Measurements from ENCODE around the gene PGAP3. TPM values are rescaled to one million over a fixed set of nuclear protein-coding genes. Genes with fewer than 3 reads are reported as not detected.

The PGAP3 gene
- total RNA-seq, 6 donors from 2014 or later: 15.2 to 64.0 (median 27.9) TPM

DNA sequence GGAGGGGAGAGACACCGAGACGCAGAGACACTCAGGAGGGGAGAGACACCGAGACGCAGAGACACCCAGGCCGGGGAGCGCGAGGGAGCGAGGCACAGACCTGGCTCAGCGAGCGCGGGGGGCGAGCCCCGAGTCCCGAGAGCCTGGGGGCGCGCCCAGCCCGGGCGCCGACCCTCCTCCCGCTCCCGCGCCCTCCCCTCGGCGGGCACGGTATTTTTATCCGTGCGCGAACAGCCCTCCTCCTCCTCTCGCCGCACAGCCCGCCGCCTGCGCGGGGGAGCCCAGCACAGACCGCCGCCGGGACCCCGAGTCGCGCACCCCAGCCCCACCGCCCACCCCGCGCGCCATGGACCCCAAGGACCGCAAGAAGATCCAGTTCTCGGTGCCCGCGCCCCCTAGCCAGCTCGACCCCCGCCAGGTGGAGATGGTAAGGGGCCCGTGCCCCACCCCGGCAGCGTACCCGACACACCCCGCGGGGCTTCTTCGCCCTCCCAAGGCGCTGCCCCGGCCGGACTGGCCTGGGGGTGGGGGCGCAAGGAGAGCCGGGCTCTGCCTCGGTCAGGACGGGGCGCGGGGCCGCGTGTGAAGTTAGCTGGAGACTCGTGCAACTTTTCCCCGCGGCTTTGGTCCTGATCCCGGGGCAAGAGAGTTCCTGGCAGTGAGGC lies 60.7 kb downstream of the PGAP3 start:
- Histone ChIP-seq H3K27me3 (peaks cover 4 to 17% (median 14%) of the 10 kb centered on the region in 4 donors), H3K36me3 (no peaks in the 10 kb centered on the region), H3K4me1 (peaks cover 11 to 45% (median 32%) of the 10 kb centered on the region in 4 donors), H3K4me3 (peak overlapping the region in 3 of 4 donors; percentile 43 to 53 (median 44)), H3K27ac (peak overlapping the region in 3 of 4 donors; percentile 3 to 77 (median 70)), H3K9me3 (no peaks in the 10 kb centered on the region)
- ATAC-seq (ENCODE audit: low FRiP score in 2 of 2) (no peak), DNase-seq (peak in 1 of 2 donors; percentile 84)
- WGBS, 2 donors: 3 to 14% methylated on average over 15 to 33 of the region's 72 CpGs
- no peak for TF ChIP-seq POLR2AphosphoS5 (IDR thresholded peaks at IDR 0.05)
- TF ChIP-seq, protein P1, sequence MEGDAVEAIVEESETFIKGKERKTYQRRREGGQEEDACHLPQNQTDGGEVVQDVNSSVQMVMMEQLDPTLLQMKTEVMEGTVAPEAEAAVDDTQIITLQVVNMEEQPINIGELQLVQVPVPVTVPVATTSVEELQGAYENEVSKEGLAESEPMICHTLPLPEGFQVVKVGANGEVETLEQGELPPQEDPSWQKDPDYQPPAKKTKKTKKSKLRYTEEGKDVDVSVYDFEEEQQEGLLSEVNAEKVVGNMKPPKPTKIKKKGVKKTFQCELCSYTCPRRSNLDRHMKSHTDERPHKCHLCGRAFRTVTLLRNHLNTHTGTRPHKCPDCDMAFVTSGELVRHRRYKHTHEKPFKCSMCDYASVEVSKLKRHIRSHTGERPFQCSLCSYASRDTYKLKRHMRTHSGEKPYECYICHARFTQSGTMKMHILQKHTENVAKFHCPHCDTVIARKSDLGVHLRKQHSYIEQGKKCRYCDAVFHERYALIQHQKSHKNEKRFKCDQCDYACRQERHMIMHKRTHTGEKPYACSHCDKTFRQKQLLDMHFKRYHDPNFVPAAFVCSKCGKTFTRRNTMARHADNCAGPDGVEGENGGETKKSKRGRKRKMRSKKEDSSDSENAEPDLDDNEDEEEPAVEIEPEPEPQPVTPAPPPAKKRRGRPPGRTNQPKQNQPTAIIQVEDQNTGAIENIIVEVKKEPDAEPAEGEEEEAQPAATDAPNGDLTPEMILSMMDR (IDR thresholded peaks at IDR 0.05): no peak
- TF ChIP-seq EP300 (IDR thresholded peaks at IDR 0.05): no peak
- peak in 1 of 4 donors; percentile 6 for TF ChIP-seq POLR2A (IDR thresholded peaks at IDR 0.05)

DNA sequence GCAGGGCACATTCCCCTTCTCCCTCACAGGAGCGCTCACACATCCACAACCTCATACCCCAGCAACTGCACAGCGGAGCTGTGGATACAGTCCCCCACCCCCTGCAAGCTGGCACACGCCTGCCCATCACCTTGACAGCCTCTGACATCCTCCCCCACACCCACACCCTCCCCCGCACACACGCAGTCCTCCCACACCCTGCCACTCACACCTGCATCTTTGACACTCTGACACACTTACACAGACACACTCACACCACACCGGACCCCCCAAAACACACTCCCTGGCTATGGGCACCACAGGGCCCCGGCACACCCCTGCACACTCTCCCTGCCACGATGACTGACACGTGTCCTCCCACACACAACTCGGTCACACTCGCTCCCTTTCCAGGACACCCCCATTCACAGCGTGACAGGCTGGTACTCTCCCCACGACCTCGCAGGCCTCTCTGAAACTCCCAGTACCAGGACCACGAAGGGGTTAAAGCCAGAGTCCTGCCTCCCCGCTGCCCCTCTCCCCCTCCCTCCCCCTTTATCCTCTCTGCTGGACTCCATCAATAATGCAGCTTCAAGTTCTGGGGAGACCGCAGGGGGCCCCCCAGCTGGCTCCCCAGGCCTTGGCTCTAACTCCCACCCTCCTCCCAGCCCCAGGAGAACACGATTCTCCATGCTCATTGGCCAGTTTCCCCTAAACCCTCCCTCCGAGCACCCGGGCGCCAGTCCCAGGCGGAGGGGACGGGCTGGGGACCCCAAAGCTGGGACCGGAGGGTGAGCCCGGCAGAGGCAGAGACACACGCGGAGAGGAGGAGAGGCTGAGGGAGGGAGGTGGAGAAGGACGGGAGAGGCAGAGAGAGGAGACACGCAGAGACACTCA lies 61.4 kb downstream of the PGAP3 start, which contains the start of gene PPP1R1B:
Gene PPP1R1B (plus strand): TSS at position 782 of the 876 bp plus-strand sequence. CDS start 441 bp downstream, outside the sequence.
- ATAC-seq (ENCODE audit: low FRiP score in 2 of 2) (no peak), DNase-seq (no peak)
- peaks cover 11 to 48% (median 31%) of the 10 kb centered on the region in 4 donors for H3K4me1 ChIP-seq
- WGBS, 2 donors: 22 to 29% methylated on average over 24 to 28 of the region's 29 CpGs
- H3K9me3 ChIP-seq: no peaks in the 10 kb centered on the region
- H3K4me3 ChIP-seq: peak within 1 kb of the TSS in 3 of 4 donors; percentile 43 to 53 (median 44)
- H3K27me3 ChIP-seq: peaks cover 4 to 17% (median 14%) of the 10 kb centered on the region in 4 donors
- H3K27ac ChIP-seq: peak within 1 kb of the TSS in 3 of 4 donors; percentile 3 to 77 (median 70)
- no peaks in the 10 kb centered on the region for H3K36me3 ChIP-seq
- no peak for TF ChIP-seq POLR2AphosphoS5 (IDR thresholded peaks at IDR 0.05)
- TF ChIP-seq POLR2A (IDR thresholded peaks at IDR 0.05): peak in 1 of 4 donors; percentile 8
- TF ChIP-seq, protein P1 (IDR thresholded peaks at IDR 0.05): no peak
- TF ChIP-seq EP300 (IDR thresholded peaks at IDR 0.05): no peak

GRCh38 chr17:39625198-39625785 lies 62.6 kb downstream of the PGAP3 start:
- WGBS, 2 donors: 65 to 84% methylated on average over 4 to 5 of the region's 5 CpGs
- H3K4me1 ChIP-seq: peaks cover 11 to 43% (median 30%) of the 10 kb centered on the region in 4 donors
- H3K9me3 ChIP-seq: no peaks in the 10 kb centered on the region

GRCh38 chr17:39624313-39624712 lies 63.5 kb downstream of the PGAP3 start:
- DNase-seq (no peak), ATAC-seq (ENCODE audit: low FRiP score in 2 of 2) (no peak)
- no peaks in the 10 kb centered on the region for H3K9me3 ChIP-seq
- H3K27me3 ChIP-seq: peaks cover 4 to 17% (median 14%) of the 10 kb centered on the region in 4 donors
- 79 to 82% methylated on average over 8 of the region's 8 CpGs for WGBS, 2 donors
- H3K4me3 ChIP-seq: no peak overlapping the region
- H3K4me1 ChIP-seq: peaks cover 11 to 35% (median 25%) of the 10 kb centered on the region in 4 donors
- TF ChIP-seq, protein P1 (IDR thresholded peaks at IDR 0.05): no peak
- TF ChIP-seq POLR2A (IDR thresholded peaks at IDR 0.05) (no peak), POLR2AphosphoS5 (IDR thresholded peaks at IDR 0.05) (no peak), EP300 (IDR thresholded peaks at IDR 0.05) (no peak)
- no peaks in the 10 kb centered on the region for H3K36me3 ChIP-seq
- H3K27ac ChIP-seq: no peak overlapping the region

More at GRCh38 chr17:39625198-39625785, 62.6 kb downstream of the PGAP3 start:
- Histone ChIP-seq H3K4me3 (no peak overlapping the region), H3K27me3 (peaks cover 4 to 17% (median 14%) of the 10 kb centered on the region in 4 donors), H3K27ac (no peak overlapping the region), H3K36me3 (no peaks in the 10 kb centered on the region)
- DNase-seq (no peak), ATAC-seq (ENCODE audit: low FRiP score in 2 of 2) (no peak)
- no peak for TF ChIP-seq POLR2A (IDR thresholded peaks at IDR 0.05)
- no peak for TF ChIP-seq POLR2AphosphoS5 (IDR thresholded peaks at IDR 0.05)
- TF ChIP-seq, protein P1 (IDR thresholded peaks at IDR 0.05): no peak
- TF ChIP-seq EP300 (IDR thresholded peaks at IDR 0.05): no peak

Measured in upper lobe of left lung (tissue), 6 donors.